Ishikawa (cell line): ENCODE results near the gene TMEM50A.

Experiments used
- CEBPB ChIP-seq: IDR thresholded peaks from 2 replicates; pipeline ENCODE4 v1.6.1; 2012
- EGR1 ChIP-seq: IDR thresholded peaks from 2 replicates; pipeline ENCODE4 v1.6.1; 2012
- EP300 ChIP-seq: IDR thresholded peaks from 2 replicates; pipeline ENCODE4 v1.6.1; 2012; ENCODE audit warnings: borderline replicate concordance
- MAX ChIP-seq: IDR thresholded peaks from 2 replicates; pipeline ENCODE4 v1.6.1; 2012
- NFIC ChIP-seq: IDR thresholded peaks from 2 replicates; pipeline ENCODE4 v1.6.1; 2012
- RAD21 ChIP-seq: IDR thresholded peaks from 2 replicates; pipeline ENCODE4 v1.6.1; 2012; ENCODE audit warnings: low read depth
- REST ChIP-seq: IDR thresholded peaks from 2 replicates; pipeline ENCODE4 v1.6.1; 2012; ENCODE audit warnings: low read depth, mild to moderate bottlenecking
- TAF1 ChIP-seq: IDR thresholded peaks from 2 replicates; pipeline ENCODE4 v1.6.1; 2012; ENCODE audit warnings: low read depth, mild to moderate bottlenecking
- TCF12 ChIP-seq: IDR thresholded peaks from 2 replicates; pipeline ENCODE4 v1.6.1; 2012; ENCODE audit warnings: low read depth
- TEAD4 ChIP-seq: IDR thresholded peaks from 2 replicates; pipeline ENCODE4 v1.6.1; 2012
- YY1 ChIP-seq: IDR thresholded peaks from 2 replicates; pipeline ENCODE4 v1.6.1; 2012; ENCODE audit warnings: low read depth
- ZBTB7A ChIP-seq: IDR thresholded peaks from 2 replicates; pipeline ENCODE4 v1.6.1; 2012; ENCODE audit warnings: low read depth

GRCh38 chr1:25338986-25339385 lies 852 bp downstream of the TMEM50A start:
- TF ChIP-seq MAX: no peak
- no peak for TF ChIP-seq TEAD4
- TF ChIP-seq TCF12: no peak
- TF ChIP-seq CEBPB: no peak
- no peak for TF ChIP-seq ZBTB7A
- TF ChIP-seq REST: no peak
- no peak for TF ChIP-seq NFIC
- no peak for TF ChIP-seq YY1
- TF ChIP-seq EP300: no peak
- no peak for TF ChIP-seq TAF1
- TF ChIP-seq EGR1: no peak
- no peak for TF ChIP-seq RAD21
